ENCODE results near the gene PSMC2. TPM values are rescaled to one million over a fixed set of nuclear protein-coding genes. Genes with fewer than 3 reads are reported as not detected.

Gene PSMC2
- total RNA-seq (10 to 100 TPM; 77.4 to 91.1 TPM), total RNA-seq (70.8 to 129 reads per million in 2 donors)

- ATAC-seq: peak; percentile 66
- DNase-seq: peak; percentile 52 to 70 (median 70)
- Mint-ChIP-seq H3K27ac (peak within 1 kb of the TSS; percentile 96), H3K27me3 (no peaks in the 10 kb centered on the region), H3K4me3 (peak within 1 kb of the TSS; percentile 98), H3K36me3 (ENCODE audit: low read depth) (peaks cover 8% of the 10 kb centered on the region), H3K4me1 (peaks cover 45% of the 10 kb centered on the region)
- H3K9me3 ChIP-seq (ENCODE audit: control insufficient read depth, low read length, poor library complexity, severe bottlenecking): no peaks in the 10 kb centered on the region
Observed at GRCh38 chr7:103347507-103348267, at the start of gene PSMC2. Gene PSMC2 (plus strand): TSS chr7:103347643. CDS start chr7:103347712, 69 bp downstream.

- Mint-ChIP-seq H3K27ac (peak overlapping the region; percentile 85), H3K36me3 (ENCODE audit: low read depth) (no peaks in the 10 kb centered on the region), H3K4me1 (peaks cover 25% of the 10 kb centered on the region), H3K4me3 (peak overlapping the region; percentile 94), H3K27me3 (peaks cover 5% of the 10 kb centered on the region)
- no peaks in the 10 kb centered on the region for H3K9me3 ChIP-seq (ENCODE audit: control insufficient read depth, low read length, poor library complexity, severe bottlenecking)
- ATAC-seq (no peak), DNase-seq (no peak)
Observed at GRCh38 chr7:103297837-103298179, 49.6 kb upstream of the PSMC2 start.

GRCh38 chr7:103299660-103300059, 47.8 kb upstream of the PSMC2 start:
- Mint-ChIP-seq H3K27me3 (no peaks in the 10 kb centered on the region), H3K4me3 (no peak overlapping the region), H3K4me1 (peaks cover 26% of the 10 kb centered on the region), H3K36me3 (ENCODE audit: low read depth) (no peaks in the 10 kb centered on the region), H3K27ac (peak overlapping the region; percentile 85)
- DNase-seq (no peak), ATAC-seq (no peak)
- no peaks in the 10 kb centered on the region for H3K9me3 ChIP-seq (ENCODE audit: control insufficient read depth, low read length, poor library complexity, severe bottlenecking)

GRCh38 chr7:103301441-103301840, 46.0 kb upstream of the PSMC2 start:
- H3K27ac Mint-ChIP-seq: no peak overlapping the region
- no peak for ATAC-seq
- H3K4me1 Mint-ChIP-seq: peaks cover 26% of the 10 kb centered on the region
- no peaks in the 10 kb centered on the region for H3K9me3 ChIP-seq (ENCODE audit: control insufficient read depth, low read length, poor library complexity, severe bottlenecking)
- no peak for DNase-seq
- no peaks in the 10 kb centered on the region for H3K27me3 Mint-ChIP-seq
- no peaks in the 10 kb centered on the region for H3K36me3 Mint-ChIP-seq (ENCODE audit: low read depth)
- no peak overlapping the region for H3K4me3 Mint-ChIP-seq

- ATAC-seq: no peak
- no peak overlapping the region for H3K4me3 Mint-ChIP-seq
- no peak for DNase-seq
- no peaks in the 10 kb centered on the region for H3K36me3 Mint-ChIP-seq (ENCODE audit: low read depth)
- no peak overlapping the region for H3K27ac Mint-ChIP-seq
- no peaks in the 10 kb centered on the region for H3K9me3 ChIP-seq (ENCODE audit: control insufficient read depth, low read length, poor library complexity, severe bottlenecking)
- no peaks in the 10 kb centered on the region for H3K27me3 Mint-ChIP-seq
- peaks cover 6% of the 10 kb centered on the region for H3K4me1 Mint-ChIP-seq
Observed at GRCh38 chr7:103307503-103308231, 39.8 kb upstream of the PSMC2 start.

GRCh38 chr7:103314852-103315251, 32.6 kb upstream of the PSMC2 start:
- H3K27me3 Mint-ChIP-seq: no peaks in the 10 kb centered on the region
- DNase-seq (no peak), ATAC-seq (no peak)
- no peak overlapping the region for H3K4me3 Mint-ChIP-seq
- no peaks in the 10 kb centered on the region for H3K9me3 ChIP-seq (ENCODE audit: control insufficient read depth, low read length, poor library complexity, severe bottlenecking)
- peaks cover 10% of the 10 kb centered on the region for H3K4me1 Mint-ChIP-seq
- H3K36me3 Mint-ChIP-seq (ENCODE audit: low read depth): peaks cover 10% of the 10 kb centered on the region
- H3K27ac Mint-ChIP-seq: peak overlapping the region; percentile 43

GRCh38 chr7:103316380-103316941, 31.0 kb upstream of the PSMC2 start:
- Mint-ChIP-seq H3K36me3 (ENCODE audit: low read depth) (peaks cover 10% of the 10 kb centered on the region), H3K27me3 (no peaks in the 10 kb centered on the region), H3K27ac (peak overlapping the region; percentile 90), H3K4me1 (peaks cover 10% of the 10 kb centered on the region), H3K4me3 (no peak overlapping the region)
- no peak for ATAC-seq
- no peak for DNase-seq
- no peaks in the 10 kb centered on the region for H3K9me3 ChIP-seq (ENCODE audit: control insufficient read depth, low read length, poor library complexity, severe bottlenecking)

- H3K36me3 Mint-ChIP-seq (ENCODE audit: low read depth): peaks cover 10% of the 10 kb centered on the region
- H3K4me1 Mint-ChIP-seq: peaks cover 10% of the 10 kb centered on the region
- no peak overlapping the region for H3K4me3 Mint-ChIP-seq
- ATAC-seq (no peak), DNase-seq (no peak)
- H3K27me3 Mint-ChIP-seq: no peaks in the 10 kb centered on the region
- no peaks in the 10 kb centered on the region for H3K9me3 ChIP-seq (ENCODE audit: control insufficient read depth, low read length, poor library complexity, severe bottlenecking)
- H3K27ac Mint-ChIP-seq: peak overlapping the region; percentile 90
Observed at GRCh38 chr7:103317009-103317408, 30.4 kb upstream of the PSMC2 start.

GRCh38 chr7:103325744-103326143, 21.7 kb upstream of the PSMC2 start:
- no peak for ATAC-seq
- Mint-ChIP-seq H3K4me3 (no peak overlapping the region), H3K27ac (peak overlapping the region; percentile 59), H3K27me3 (no peaks in the 10 kb centered on the region), H3K4me1 (peaks cover 6% of the 10 kb centered on the region), H3K36me3 (ENCODE audit: low read depth) (no peaks in the 10 kb centered on the region)
- DNase-seq: no peak
- no peaks in the 10 kb centered on the region for H3K9me3 ChIP-seq (ENCODE audit: control insufficient read depth, low read length, poor library complexity, severe bottlenecking)

GRCh38 chr7:103336761-103337160, 10.7 kb upstream of the PSMC2 start:
- Mint-ChIP-seq H3K27me3 (no peaks in the 10 kb centered on the region), H3K4me1 (peaks cover 25% of the 10 kb centered on the region), H3K4me3 (no peak overlapping the region), H3K27ac (no peak overlapping the region), H3K36me3 (ENCODE audit: low read depth) (peaks cover 14% of the 10 kb centered on the region)
- DNase-seq (no peak), ATAC-seq (no peak)
- no peaks in the 10 kb centered on the region for H3K9me3 ChIP-seq (ENCODE audit: control insufficient read depth, low read length, poor library complexity, severe bottlenecking)

- peaks cover 31% of the 10 kb centered on the region for H3K4me1 Mint-ChIP-seq
- no peaks in the 10 kb centered on the region for H3K9me3 ChIP-seq (ENCODE audit: control insufficient read depth, low read length, poor library complexity, severe bottlenecking)
- H3K27ac Mint-ChIP-seq: no peak overlapping the region
- DNase-seq (no peak), ATAC-seq (no peak)
- H3K4me3 Mint-ChIP-seq: no peak overlapping the region
- no peaks in the 10 kb centered on the region for H3K27me3 Mint-ChIP-seq
- H3K36me3 Mint-ChIP-seq (ENCODE audit: low read depth): peaks cover 14% of the 10 kb centered on the region
Observed at GRCh38 chr7:103338864-103339263, 8.6 kb upstream of the PSMC2 start.

GRCh38 chr7:103341466-103341865, 6.0 kb upstream of the PSMC2 start:
- H3K27me3 Mint-ChIP-seq: no peaks in the 10 kb centered on the region
- peaks cover 38% of the 10 kb centered on the region for H3K4me1 Mint-ChIP-seq
- peaks cover 14% of the 10 kb centered on the region for H3K36me3 Mint-ChIP-seq (ENCODE audit: low read depth)
- peak overlapping the region; percentile 99 for H3K27ac Mint-ChIP-seq
- DNase-seq (no peak), ATAC-seq (no peak)
- peak overlapping the region; percentile 9 for H3K4me3 Mint-ChIP-seq
- H3K9me3 ChIP-seq (ENCODE audit: control insufficient read depth, low read length, poor library complexity, severe bottlenecking): no peaks in the 10 kb centered on the region

- H3K4me1 Mint-ChIP-seq: peaks cover 42% of the 10 kb centered on the region
- no peaks in the 10 kb centered on the region for H3K27me3 Mint-ChIP-seq
- peaks cover 9% of the 10 kb centered on the region for H3K36me3 Mint-ChIP-seq (ENCODE audit: low read depth)
- H3K9me3 ChIP-seq (ENCODE audit: control insufficient read depth, low read length, poor library complexity, severe bottlenecking): no peaks in the 10 kb centered on the region
- no peak for DNase-seq
- peak overlapping the region; percentile 100 for H3K4me3 Mint-ChIP-seq
- ATAC-seq: no peak
- H3K27ac Mint-ChIP-seq: peak overlapping the region; percentile 99
Observed at GRCh38 chr7:103343332-103343731, 4.1 kb upstream of the PSMC2 start.
